GM10847 (cell line): Measurements from ENCODE around the gene ISCU.

Source experiments
- POLR2A ChIP-seq: IDR thresholded peaks from 2 replicates; pipeline ENCODE4 v1.6.1; 2011; ENCODE audit not compliant: insufficient read length; ENCODE audit errors: extremely low read depth

ISCU gene

GRCh38 chr12:108599948-108600701, 37.7 kb downstream of the ISCU start:
- TF ChIP-seq POLR2A, result no peak

DNA sequence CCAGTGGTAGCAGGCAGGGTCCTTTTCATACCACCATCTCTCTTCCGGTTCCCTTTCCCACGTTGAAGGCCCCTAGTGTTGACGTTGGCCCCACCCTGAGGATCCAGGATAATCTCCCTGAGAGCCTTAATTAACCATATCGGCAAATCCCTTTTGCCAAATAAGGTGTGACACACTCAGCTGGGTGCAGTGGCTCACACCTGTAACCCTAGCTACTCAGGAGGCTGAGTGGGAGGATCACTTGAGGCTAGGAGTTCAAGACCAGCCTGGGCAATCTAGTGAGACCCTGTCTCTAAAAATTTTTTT, 38.3 kb downstream of the ISCU start:
- TF ChIP-seq POLR2A, result no peak

DNA sequence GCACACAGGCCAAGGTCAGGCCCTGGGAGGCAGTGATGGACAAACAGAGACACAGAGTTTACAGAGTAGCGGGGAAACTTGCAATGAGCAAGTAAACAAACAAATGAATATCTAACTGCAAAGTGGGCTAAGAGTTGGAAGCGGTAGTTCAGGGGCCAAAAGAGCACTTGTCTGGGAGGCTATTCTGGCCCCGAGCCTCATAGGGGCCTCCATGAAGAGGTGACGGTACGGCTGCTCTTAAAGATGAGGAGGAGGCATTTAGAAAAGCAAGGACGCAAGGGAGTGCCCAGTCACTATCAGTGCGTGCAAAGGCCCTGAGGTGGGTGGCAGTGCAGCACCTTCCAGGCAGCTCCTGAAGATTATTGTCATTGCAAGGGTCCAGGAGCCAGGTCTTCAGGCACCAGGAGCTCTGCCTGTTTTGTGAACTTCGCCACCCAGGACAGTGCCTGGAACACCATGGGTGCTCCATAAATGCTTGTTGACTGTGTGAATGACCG, 39.9 kb downstream of the ISCU start:
- no peak for TF ChIP-seq POLR2A

GRCh38 chr12:108602976-108603704, 40.7 kb downstream of the ISCU start:
- TF ChIP-seq POLR2A, result no peak

GRCh38 chr12:108603743-108604142, 41.3 kb downstream of the ISCU start:
- TF ChIP-seq POLR2A, result no peak

DNA sequence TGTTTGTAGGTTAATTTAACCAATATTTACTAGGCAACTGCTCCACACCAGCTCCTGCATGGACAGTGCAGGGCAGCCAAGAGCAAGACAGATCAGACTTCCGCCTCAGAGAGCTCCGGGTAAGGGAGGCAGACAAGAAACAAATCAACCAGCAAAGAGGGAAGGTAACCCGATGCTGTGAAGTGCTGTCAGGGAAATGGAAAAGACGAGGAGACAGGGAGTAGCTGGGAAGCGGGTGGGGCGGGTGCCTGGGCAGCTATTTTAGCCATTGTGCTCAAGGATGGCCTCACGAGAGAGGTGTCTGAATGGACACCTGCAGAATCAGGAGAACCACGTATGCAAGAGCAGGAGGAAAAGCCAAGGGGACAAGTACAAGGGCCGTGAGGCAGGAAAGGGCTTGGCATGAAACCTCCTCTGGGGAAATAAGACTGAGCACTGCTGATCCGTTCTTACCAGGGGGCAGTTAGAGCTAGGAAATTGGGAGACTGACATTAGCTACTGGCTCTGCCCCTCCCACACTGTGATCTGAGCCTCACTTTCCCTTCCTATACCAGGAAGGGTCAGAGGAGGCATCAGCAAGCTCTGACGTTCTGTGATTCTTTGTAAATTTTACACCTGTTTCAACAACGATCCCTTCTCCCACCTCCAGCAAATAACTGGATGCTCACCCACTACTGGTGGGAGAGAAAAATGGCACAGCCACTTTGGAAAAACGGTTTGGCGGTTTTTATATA, 42.0 kb downstream of the ISCU start:
- TF ChIP-seq POLR2A, result no peak

DNA sequence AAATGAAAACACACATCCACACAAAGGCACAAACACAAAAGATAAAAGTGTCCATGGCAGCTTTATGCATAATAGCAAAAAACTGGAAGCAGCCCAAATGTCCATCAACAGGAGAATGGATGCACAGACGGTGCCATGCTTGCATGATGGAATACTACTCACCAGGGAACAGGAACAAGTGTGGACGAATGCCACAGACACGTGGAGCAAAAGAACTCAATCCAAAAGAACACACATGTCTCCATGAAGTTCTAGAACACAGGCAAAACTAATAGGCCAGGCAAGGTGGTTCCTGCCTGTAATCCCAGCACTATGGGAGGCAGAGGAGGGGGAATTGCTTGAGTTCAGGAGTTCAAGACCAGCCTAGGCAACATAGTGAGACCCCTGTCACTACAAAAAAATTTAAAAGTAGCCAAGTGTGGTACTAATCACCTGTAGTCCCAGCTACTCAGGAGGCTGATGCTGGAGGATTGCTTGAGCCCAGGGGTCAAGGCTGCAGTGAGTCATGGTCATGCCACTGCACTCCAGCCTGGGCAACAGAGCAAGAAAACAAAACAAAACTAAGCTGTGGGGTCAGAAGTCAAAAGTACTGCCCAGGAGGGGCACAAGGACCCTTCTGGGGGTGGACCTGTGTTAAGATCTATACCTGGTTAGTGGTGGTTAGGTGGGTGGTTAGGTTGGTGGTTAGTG, 42.7 kb downstream of the ISCU start:
- no peak for TF ChIP-seq POLR2A

- no peak for TF ChIP-seq POLR2A
These were observed 43.5 kb downstream of the ISCU start for GRCh38 chr12:108605690-108606406.

DNA sequence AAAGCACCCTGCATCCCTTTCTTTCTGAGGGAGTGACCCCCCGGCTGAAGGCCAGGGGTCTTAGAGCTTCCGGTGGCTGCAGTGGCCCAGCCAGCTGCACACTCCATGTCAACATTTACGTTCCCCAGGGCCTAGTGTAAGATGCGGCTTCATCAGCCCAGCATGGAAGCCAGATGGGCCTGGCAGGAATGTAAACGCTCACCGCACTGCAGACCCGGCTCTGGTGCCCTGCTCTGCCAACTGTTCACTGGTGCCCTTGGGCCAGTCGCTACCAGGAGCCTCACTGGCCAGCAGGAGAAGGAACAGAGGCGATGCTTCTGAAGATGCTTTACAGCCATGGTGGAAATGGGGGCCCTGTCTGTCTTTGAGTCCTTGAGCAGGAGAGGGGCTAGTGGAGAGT, 44.1 kb downstream of the ISCU start:
- no peak for TF ChIP-seq POLR2A

- TF ChIP-seq POLR2A, result no peak
These were observed 45.7 kb downstream of the ISCU start for GRCh38 chr12:108607981-108608600.

DNA sequence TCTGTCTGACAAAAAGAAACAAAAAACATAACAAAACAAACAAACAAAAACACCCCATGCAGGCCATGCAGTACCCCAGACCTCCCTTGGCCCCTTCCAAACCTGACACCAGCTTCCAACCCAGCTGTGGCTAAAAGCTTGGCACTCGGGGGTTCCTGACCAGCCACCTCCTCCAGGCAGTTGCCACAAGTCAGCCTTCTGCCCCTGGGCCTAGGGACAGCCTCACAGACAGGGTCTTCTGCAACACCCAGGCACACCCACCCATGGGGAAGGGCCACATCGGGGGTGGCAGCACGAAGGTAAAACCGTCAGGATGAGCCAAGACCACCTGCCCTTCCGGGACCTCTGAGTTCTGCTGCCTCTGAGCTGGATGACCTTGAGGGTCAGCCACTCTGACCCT, 46.2 kb downstream of the ISCU start:
- TF ChIP-seq POLR2A, result no peak

DNA sequence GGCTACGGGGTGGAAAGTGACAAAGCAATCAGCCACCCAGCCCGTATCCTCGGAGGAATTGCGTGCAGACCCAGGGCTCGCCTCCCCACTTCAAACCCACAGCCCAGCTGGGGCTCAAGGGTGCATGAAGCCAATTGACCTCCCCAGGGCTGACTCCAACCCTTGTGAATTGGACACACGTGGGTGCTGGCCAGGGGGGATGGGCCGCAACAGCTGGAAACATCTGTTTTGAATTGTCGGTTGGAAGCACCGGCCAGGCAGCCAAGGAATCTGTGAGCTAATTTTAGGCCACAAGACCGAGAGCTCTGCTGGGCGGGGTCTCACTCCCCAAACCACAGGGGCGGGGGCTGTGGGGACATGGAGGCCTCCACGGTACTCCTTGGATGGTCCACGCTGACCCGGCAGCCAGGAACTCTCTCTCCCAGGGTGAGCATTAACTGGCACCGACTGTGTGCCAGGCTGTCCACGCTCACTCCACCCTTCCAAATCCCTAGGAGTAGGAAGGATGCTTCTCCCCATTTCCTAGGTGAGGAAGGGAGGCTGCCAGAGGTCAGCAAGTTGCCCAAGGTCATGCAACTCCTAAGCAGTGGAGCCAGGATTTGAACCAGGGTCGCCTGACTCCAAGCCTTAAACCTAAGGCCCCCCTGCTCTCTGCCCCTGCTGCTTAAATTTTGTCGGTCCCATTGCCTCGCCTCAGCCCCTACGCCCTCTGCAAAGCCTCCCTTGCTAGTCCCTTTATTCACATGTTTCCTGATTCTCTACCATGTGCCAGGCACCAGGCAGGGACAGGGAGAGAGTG, 47.3 kb downstream of the ISCU start:
- no peak for TF ChIP-seq POLR2A

GRCh38 chr12:108610336-108610815, 48.0 kb downstream of the ISCU start:
- no peak for TF ChIP-seq POLR2A
